ENCODE measurements around the gene AMDHD2. TPM values are rescaled to one million over a fixed set of nuclear protein-coding genes. Genes with fewer than 3 reads are reported as not detected.

Gene AMDHD2
- total and polyA plus RNA-seq, 2 of the 13 experiments (the other 11 are each of a cell fraction or from before 2014, with no cell fraction given), result 33.5 to 39.1 TPM

DNA sequence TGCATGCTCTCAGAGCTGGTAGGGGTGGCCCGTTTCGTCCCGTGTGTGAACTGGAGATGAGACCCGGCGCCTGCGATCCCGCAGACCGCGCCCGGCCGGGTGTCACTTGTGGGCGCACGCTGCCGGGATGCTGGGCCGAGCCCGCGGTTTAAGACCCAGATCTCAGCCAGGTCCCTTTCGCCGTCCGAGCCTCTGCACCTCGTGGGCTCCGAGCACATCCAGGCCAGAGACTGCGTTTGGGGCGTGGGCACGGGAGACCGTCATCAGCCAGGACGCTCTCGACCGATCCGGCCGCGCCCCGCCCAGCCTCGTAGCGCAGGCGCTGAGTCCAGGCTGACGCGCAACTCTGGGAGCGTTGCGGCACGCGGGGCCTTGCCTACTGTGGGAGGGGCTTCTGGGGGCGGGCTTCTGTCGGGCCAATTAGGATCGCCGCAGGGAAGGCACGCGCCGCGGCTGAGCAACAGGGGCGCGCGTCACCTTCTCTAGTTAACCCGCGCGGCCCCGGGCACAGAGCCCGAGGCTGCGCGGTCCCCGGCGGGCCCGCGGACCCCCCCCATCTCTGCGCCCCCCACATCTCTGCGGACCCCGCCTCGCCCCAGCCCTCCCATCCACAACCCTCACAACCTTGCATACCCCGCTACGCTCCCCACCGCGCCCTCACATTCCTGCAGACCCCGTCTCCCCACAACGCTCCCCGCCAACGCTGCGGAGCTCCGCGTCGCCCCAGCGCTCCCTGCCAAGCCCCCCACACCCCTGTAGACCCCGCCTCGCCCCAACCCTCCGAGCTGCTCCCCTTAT, 11.7 kb downstream of the AMDHD2 start (continued):
- TF ChIP-seq YEATS2 (CRISPR knock-in tag; IDR thresholded peaks at IDR 0.05; ENCODE audit: borderline replicate concordance) (peak; percentile 75; the same call in 1 of the 2 replicates), ZSCAN31 (CRISPR knock-in tag; IDR thresholded peaks at IDR 0.05; ENCODE audit: low read depth) (peak; percentile 79), ZFAT (CRISPR knock-in tag; conservative IDR thresholded peaks at IDR 0.05) (no peak), KLF9 (CRISPR knock-in tag; IDR thresholded peaks at IDR 0.05; ENCODE audit: low read depth) (no peak), CEBPB (IDR thresholded peaks at IDR 0.05; ENCODE audit: borderline replicate concordance, low read depth, low read length) (peak; percentile 41; the same call in 1 of the 2 replicates), ZNF644 (CRISPR knock-in tag; IDR thresholded peaks at IDR 0.05; ENCODE audit: low read depth) (no peak), DNMT3B (CRISPR knock-in tag; conservative IDR thresholded peaks at IDR 0.05) (no peak), TAF15 (IDR thresholded peaks at IDR 0.05; ENCODE audit: low read depth, low read length, poor library complexity, severe bottlenecking) (peak; percentile 39), ZEB1 (IDR thresholded peaks at IDR 0.05; ENCODE audit: insufficient replicate concordance, low read depth) (no peak), ZFP37 (CRISPR knock-in tag; IDR thresholded peaks at IDR 0.05; ENCODE audit: borderline replicate concordance) (no peak), EHMT2 (IDR thresholded peaks at IDR 0.05; ENCODE audit: borderline replicate concordance, low read depth, low read length) (no peak), SP5 (CRISPR knock-in tag; IDR thresholded peaks at IDR 0.05; ENCODE audit: borderline replicate concordance, low read depth) (peak; percentile 64), ZNF3 (CRISPR knock-in tag; IDR thresholded peaks at IDR 0.05) (no peak), SMAD1 (CRISPR knock-in tag; IDR thresholded peaks at IDR 0.05; ENCODE audit: borderline replicate concordance, low read depth) (0 out of 2 replicates have a peak, but pooled peaks have one; percentile 71), PCBP1 (IDR thresholded peaks at IDR 0.05; ENCODE audit: borderline replicate concordance, low read depth, low read length) (no peak), ZNF589 (CRISPR knock-in tag; conservative IDR thresholded peaks at IDR 0.05) (0 out of 2 replicates have a peak, but pooled peaks have one; percentile 37)
- TF ChIP-seq, protein P1, sequence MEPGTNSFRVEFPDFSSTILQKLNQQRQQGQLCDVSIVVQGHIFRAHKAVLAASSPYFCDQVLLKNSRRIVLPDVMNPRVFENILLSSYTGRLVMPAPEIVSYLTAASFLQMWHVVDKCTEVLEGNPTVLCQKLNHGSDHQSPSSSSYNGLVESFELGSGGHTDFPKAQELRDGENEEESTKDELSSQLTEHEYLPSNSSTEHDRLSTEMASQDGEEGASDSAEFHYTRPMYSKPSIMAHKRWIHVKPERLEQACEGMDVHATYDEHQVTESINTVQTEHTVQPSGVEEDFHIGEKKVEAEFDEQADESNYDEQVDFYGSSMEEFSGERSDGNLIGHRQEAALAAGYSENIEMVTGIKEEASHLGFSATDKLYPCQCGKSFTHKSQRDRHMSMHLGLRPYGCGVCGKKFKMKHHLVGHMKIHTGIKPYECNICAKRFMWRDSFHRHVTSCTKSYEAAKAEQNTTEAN (CRISPR knock-in tag; conservative IDR thresholded peaks at IDR 0.05), result 0 out of 2 replicates have a peak, but pooled peaks have one; percentile 22
- TF ChIP-seq, protein P2, sequence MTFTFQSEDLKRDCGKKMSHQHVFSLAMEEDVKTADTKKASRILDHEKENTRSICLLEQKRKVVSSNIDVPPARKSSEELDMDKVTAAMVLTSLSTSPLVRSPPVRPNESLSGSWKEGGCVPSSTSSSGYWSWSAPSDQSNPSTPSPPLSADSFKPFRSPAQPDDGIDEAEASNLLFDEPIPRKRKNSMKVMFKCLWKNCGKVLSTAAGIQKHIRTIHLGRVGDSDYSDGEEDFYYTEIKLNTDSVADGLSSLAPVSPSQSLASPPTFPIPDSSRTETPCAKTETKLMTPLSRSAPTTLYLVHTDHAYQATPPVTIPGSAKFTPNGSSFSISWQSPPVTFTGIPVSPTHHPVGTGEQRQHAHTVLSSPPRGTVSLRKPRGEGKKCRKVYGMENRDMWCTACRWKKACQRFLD (CRISPR knock-in tag; IDR thresholded peaks at IDR 0.05; ENCODE audit: borderline replicate concordance), result 0 out of 2 replicates have a peak, but pooled peaks have one; percentile 28
- TF ChIP-seq, protein P3, sequence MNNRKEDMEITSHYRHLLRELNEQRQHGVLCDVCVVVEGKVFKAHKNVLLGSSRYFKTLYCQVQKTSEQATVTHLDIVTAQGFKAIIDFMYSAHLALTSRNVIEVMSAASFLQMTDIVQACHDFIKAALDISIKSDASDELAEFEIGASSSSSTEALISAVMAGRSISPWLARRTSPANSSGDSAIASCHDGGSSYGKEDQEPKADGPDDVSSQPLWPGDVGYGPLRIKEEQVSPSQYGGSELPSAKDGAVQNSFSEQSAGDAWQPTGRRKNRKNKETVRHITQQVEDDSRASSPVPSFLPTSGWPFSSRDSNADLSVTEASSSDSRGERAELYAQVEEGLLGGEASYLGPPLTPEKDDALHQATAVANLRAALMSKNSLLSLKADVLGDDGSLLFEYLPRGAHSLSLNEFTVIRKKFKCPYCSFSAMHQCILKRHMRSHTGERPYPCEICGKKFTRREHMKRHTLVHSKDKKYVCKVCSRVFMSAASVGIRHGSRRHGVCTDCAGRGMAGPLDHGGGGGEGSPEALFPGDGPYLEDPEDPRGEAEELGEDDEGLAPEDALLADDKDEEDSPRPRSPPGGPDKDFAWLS (CRISPR knock-in tag; IDR thresholded peaks at IDR 0.05; ENCODE audit: borderline replicate concordance), result no peak
- TF ChIP-seq, protein P4, sequence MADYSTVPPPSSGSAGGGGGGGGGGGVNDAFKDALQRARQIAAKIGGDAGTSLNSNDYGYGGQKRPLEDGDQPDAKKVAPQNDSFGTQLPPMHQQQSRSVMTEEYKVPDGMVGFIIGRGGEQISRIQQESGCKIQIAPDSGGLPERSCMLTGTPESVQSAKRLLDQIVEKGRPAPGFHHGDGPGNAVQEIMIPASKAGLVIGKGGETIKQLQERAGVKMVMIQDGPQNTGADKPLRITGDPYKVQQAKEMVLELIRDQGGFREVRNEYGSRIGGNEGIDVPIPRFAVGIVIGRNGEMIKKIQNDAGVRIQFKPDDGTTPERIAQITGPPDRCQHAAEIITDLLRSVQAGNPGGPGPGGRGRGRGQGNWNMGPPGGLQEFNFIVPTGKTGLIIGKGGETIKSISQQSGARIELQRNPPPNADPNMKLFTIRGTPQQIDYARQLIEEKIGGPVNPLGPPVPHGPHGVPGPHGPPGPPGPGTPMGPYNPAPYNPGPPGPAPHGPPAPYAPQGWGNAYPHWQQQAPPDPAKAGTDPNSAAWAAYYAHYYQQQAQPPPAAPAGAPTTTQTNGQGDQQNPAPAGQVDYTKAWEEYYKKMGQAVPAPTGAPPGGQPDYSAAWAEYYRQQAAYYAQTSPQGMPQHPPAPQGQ (CRISPR knock-in tag; IDR thresholded peaks at IDR 0.05; ENCODE audit: borderline replicate concordance), result no peak; the same call in 1 of the 2 replicates
- TF ChIP-seq, protein P5, sequence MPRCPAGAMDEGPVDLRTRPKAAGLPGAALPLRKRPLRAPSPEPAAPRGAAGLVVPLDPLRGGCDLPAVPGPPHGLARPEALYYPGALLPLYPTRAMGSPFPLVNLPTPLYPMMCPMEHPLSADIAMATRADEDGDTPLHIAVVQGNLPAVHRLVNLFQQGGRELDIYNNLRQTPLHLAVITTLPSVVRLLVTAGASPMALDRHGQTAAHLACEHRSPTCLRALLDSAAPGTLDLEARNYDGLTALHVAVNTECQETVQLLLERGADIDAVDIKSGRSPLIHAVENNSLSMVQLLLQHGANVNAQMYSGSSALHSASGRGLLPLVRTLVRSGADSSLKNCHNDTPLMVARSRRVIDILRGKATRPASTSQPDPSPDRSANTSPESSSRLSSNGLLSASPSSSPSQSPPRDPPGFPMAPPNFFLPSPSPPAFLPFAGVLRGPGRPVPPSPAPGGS (CRISPR knock-in tag; IDR thresholded peaks at IDR 0.05), result 0 out of 2 replicates have a peak, but pooled peaks have one; percentile 61
